Astrocyte (in vitro differentiated cells and primary cell): ENCODE measurements around the gene MROH8. TPM values are rescaled to one million over a fixed set of nuclear protein-coding genes. Genes with fewer than 3 reads are reported as not detected.

ENCODE experiments used
- total RNA-seq: library from RNA; stranded (reverse); gene quantifications from 2 replicates; pipeline ENCODE4 v1.2.1, GENCODE V29; 2021

The MROH8 gene
- total RNA-seq, 1 donor from 2014 or later, result 1.3 TPM

Other genes with a start within 250 kb of the MROH8 start
- 95.7 and 99.7 TPM in 2 replicates for gene SAMHD1, start 227.8 kb downstream of the MROH8 start, total RNA-seq
- 2.4 and 3.4 TPM in 2 replicates for gene RBL1, start 83.6 kb downstream of the MROH8 start, total RNA-seq
- gene RPN2, start 218 bp downstream of the MROH8 start, total RNA-seq, result 259 and 290 TPM in 2 replicates
- not detected in 2 replicates for gene GHRH, start 82.3 kb upstream of the MROH8 start, total RNA-seq
- 39.4 and 41.2 TPM in 2 replicates for gene MANBAL, start 110.1 kb upstream of the MROH8 start, total RNA-seq
- gene SRC, start 166.6 kb upstream of the MROH8 start, total RNA-seq, result 33.4 and 33.7 TPM in 2 replicates